HG02885 (cell line): ENCODE data around the gene FAM177B.

Experiments used
- ATAC-seq: cut with Tn5 transposase; IDR thresholded peaks from one replicate; pipeline ENCODE4 v1.9.1; 2021; ENCODE audit warnings: mild to moderate bottlenecking; ENCODE audit not compliant: unreplicated experiment, poor library complexity

FAM177B gene

GRCh38 chr1:222784371-222784770, 47.4 kb downstream of the FAM177B start:
- no peak for ATAC-seq

- ATAC-seq, result no peak
Observed at GRCh38 chr1:222784916-222785315, 47.9 kb downstream of the FAM177B start.

DNA sequence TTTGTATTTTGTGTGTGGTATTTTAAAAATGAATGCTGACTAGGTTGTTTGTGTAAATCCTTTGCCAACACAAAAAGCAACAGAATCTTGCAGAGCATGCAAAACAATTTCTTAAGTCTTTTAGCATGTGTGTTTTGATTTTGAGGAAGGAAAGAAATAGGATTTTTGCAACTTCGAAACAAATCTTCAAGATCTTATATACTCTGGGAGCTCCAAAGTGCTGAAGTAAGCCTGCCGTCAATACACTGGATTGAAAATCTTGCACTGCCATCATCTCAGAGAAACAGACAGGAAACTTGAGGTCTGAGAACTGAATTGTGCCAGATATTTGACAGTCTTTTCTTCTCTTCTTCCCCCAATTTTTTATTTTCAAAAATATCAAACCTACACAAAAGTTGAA, 48.5 kb downstream of the FAM177B start:
- no peak for ATAC-seq

- no peak for ATAC-seq
Observed at GRCh38 chr1:222786121-222786520, 49.1 kb downstream of the FAM177B start.

DNA sequence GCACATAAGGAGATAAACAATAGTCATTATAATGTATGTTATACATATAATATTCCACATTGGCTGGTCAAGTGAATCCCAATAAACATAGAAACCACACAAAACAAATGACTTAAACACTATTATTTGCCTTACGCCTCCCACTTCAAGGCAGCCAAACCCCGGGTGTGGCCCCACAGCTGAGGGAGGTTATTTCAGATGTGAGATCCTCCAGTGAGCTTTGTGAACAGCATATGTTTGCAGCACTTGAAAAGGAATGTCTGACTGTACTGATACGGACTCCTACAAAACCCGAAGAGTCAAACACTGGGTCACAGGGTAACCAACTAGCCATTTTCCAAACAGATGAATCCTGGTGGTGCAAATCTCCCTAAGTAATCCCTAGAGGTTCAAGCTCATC, 50.7 kb downstream of the FAM177B start:
- no peak for ATAC-seq

DNA sequence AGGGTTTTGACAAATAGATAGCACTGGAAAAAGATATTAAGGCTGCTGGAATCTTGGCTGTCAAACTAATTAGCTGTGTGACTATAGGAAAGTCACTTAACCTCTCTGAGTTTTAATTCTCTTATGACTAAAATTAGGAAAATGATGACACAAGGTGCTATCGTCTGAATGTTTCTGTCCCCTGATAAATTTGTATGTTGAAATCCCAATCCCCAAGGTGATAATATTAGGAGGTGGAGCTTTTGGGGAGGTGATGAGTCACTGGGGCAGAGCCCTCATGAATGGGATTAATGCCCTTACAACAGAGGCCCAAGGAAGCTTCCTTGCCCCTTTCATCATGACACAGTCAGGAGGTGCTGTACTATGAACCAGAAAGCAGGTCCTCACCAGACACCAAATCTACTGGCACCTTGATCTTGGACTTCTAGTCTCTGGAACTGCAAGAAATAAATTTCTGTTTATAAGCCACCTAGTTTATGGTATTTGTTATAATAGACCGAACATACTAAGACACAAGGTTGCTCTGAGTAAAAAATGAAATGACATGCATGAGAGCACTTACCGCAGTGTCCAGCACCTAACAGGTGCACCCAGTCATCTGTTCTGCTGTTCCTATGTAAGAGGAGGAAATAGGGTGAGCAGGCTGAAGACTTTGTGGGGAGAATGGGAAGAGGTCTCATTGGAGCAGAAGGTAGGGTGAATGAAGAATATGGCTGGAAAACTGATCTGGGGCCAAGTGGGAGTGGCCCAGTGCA, 51.6 kb downstream of the FAM177B start:
- ATAC-seq, result peak; percentile 75

GRCh38 chr1:222790115-222790514, 53.1 kb downstream of the FAM177B start:
- no peak for ATAC-seq

- no peak for ATAC-seq
Observed at GRCh38 chr1:222790520-222790919, 53.5 kb downstream of the FAM177B start.

GRCh38 chr1:222791006-222791710, 54.2 kb downstream of the FAM177B start:
- no peak for ATAC-seq

- no peak for ATAC-seq
Observed at GRCh38 chr1:222792744-222793143, 55.7 kb downstream of the FAM177B start.

DNA sequence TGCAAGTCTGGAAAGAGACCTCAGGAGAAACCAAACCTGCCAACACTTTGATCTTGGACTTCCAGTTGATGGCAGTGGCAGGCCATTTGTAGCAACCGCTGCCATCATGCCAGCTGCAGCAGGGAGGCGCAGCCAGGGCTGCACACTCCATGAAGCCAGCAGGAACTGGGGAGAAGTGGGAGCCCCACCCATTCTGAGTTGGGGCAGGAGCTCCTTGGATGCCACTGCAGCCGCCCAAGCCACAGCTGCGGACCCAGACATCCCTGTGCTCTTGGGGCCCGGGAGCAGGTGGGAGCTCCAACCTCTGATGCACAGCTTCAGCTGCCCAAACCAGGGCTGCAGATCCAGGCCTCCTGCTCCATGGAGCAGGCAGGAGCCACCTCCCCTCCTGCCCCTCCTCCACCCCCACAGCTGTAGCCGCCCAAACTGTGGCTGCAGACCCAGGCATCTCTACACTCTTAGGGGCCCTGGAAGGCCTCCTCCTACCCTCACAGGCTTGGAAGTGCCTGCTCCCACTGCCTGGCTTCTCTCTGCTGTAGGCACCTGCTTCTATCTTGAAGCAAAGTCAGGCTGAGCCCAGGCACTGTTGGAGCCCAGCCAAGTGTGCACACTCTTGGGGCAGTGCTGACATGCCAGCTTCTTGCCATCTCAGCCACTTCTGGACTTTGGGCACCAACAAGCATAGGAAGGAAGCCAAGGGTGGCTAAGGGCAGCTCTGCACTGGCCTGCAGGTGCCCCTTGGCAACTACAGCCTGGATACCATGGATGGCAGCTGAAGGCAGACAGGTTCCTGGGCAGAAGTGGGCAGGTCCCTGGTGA, 57.9 kb downstream of the FAM177B start:
- ATAC-seq, result no peak

GRCh38 chr1:222798116-222798515, 61.1 kb downstream of the FAM177B start:
- no peak for ATAC-seq

DNA sequence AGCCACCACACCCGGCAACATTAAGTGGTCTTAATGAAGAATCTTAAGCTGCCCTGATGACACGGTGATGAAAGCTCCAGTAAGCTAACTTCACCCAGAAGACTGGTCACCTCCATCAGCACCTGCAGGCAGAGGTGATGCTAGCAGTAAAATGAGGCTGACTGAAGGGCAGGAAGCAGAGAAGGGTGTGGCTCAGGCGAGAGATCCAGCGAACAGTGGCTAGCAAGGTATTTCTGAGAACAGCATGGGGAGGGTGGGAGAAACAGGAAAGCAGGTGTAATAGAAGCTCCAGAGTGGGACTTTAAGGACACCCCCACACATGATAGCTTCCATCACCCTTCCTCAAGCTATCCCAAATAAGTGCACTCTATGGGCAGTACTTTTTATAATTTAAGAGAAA, 62.0 kb downstream of the FAM177B start:
- ATAC-seq, result no peak
